ENCODE results near the gene CHD5.

Gene CHD5

DNA sequence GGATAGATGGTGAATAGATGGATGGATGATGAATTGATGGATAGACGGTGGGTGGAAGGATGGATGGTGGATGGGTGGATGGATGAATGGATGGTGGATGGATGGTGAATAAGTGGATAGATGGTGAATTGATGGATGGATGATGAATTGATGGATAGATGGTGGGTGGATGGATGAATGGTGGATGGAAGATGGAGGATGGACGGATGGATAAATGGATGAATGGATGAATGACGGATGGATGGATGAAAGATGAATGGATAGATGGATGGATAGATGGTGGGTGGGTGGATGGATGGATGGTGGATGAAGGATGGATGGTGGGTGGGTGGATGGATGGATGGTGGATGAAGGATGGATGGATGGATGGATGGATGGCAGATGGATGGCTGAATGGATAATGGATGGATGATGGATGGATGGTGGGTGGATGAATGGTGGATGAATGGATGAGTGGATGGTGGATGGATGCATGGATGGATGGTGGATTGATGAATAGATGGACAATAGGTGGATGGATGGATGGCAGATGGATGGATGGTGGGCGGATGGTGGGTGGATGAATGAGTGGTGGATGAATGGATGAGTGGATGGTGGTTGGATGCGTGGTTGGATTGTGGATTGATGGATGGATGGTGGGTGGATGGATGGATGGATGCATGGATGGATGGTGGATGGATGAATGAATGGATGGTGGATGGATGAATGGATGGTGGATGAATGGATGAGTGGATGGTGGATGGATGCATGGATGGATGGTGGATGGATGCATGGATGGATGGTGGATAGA lies 5.3 kb downstream of the CHD5 start:
- Mint-ChIP-seq H3K27ac (no peak overlapping the region), H3K36me3 (ENCODE audit: low read depth) (no peaks in the 10 kb centered on the region), H3K4me3 (no peak overlapping the region), H3K27me3 (peaks cover 35% of the 10 kb centered on the region), H3K9me3 (no peaks in the 10 kb centered on the region), H3K4me1 (ENCODE audit: low read depth) (peaks cover 6% of the 10 kb centered on the region)
- intact Hi-C loops (cut with micrococcal nuclease): no loop called here

- H3K9me3 Mint-ChIP-seq: no peaks in the 10 kb centered on the region
- peaks cover 6% of the 10 kb centered on the region for H3K4me1 Mint-ChIP-seq (ENCODE audit: low read depth)
- H3K36me3 Mint-ChIP-seq (ENCODE audit: low read depth): no peaks in the 10 kb centered on the region
- H3K27ac Mint-ChIP-seq: no peak overlapping the region
- intact Hi-C loops (cut with micrococcal nuclease): no loop called here
- H3K27me3 Mint-ChIP-seq: peaks cover 25% of the 10 kb centered on the region
- no peak overlapping the region for H3K4me3 Mint-ChIP-seq
These were observed 7.6 kb downstream of the CHD5 start for GRCh38 chr1:6172549-6172948.

DNA sequence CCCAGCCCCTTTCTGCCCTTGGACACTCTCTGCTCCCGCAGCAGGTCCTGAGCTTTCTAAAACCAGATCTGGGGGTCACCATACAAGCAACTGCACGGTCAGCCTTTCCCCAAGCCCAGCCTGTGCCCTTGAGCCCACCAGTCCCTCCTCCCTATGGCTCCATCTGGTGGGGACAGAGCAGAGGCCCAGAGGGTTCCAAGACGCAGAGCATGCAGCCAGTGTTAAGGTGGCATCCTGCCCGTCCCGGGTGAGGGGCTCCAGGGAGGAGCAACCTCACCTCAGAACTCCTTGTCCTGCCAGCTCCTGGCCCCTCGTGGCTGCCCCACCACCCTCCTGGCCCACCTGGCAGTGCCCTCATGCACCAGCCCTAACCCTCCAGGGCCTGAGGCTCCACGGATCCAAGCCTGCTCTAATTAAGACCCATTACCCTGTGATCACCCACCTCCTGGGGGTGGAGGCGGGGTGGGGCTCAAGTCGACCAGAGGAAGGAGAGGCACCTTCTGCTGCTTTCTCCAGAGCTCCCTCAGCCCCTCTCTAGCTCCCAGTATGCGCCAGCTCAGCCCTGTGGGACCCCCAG lies 8.5 kb downstream of the CHD5 start:
- Mint-ChIP-seq H3K4me3 (no peak overlapping the region), H3K4me1 (ENCODE audit: low read depth) (peaks cover 6% of the 10 kb centered on the region), H3K9me3 (no peaks in the 10 kb centered on the region), H3K27me3 (peaks cover 19% of the 10 kb centered on the region), H3K27ac (no peak overlapping the region), H3K36me3 (ENCODE audit: low read depth) (no peaks in the 10 kb centered on the region)
- intact Hi-C loops (cut with micrococcal nuclease): no loop called here

DNA sequence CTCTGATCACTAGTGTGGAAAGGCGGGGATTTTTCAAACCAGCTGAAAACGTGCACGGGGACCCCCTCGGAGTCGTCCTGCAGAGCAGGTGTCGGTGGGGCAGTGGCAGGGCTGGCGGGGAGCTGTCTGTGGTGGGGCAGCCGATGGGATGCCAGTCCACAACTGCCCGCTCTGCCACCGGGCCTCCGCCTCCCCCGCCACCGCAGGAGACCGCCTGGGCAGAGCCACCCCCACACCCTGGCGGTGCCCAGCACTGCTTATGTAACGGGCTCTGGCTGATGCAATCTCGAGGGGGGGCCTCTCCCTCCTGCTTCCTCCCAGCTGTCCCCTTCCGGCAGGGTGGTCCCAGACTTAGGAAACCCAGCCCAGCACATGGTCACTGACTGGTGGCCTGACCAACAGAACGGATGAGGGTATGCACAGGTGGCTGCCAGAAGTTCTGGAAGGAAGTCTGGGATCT lies 9.3 kb downstream of the CHD5 start:
- H3K4me3 Mint-ChIP-seq: no peak overlapping the region

DNA sequence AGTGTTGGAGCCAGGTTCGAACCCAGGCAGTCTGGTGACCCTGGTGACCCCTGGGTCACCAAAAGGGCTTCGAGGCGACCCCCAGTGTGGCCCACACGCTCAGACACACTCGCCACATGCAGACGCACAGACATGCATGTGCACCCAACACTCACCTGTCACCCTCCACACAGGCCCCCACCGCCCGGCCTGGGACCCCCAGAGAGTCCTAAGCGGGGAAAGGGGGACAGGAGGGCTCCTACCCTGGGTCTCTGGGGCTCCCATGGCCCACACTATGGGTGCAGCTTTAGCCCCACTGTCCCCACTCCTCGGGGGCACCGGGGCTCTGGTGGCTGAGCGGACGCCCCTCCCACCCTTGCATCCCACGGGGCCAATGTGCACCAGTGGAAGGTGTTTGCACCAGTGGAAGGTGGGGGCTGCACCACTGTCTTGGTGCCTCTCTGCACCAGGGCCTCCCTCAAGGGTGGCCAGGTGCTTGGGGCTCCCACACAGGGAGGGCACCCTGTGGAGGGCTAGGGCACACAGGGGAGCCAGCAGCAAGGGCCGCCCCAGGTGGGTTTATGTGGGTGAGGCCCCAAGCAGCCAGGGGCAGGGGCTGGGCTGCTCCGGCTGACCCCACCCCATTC lies 9.9 kb downstream of the CHD5 start:
- Mint-ChIP-seq H3K4me1 (ENCODE audit: low read depth) (peaks cover 6% of the 10 kb centered on the region), H3K36me3 (ENCODE audit: low read depth) (no peaks in the 10 kb centered on the region), H3K9me3 (no peaks in the 10 kb centered on the region), H3K4me3 (no peak overlapping the region), H3K27me3 (peaks cover 17% of the 10 kb centered on the region), H3K27ac (no peak overlapping the region)
- intact Hi-C loops (cut with micrococcal nuclease): no loop called here

More for the DNA sequence above, 9.3 kb downstream of the CHD5 start:
- no peaks in the 10 kb centered on the region for H3K36me3 Mint-ChIP-seq (ENCODE audit: low read depth)
- H3K27ac Mint-ChIP-seq: no peak overlapping the region
- H3K9me3 Mint-ChIP-seq: no peaks in the 10 kb centered on the region
- H3K27me3 Mint-ChIP-seq: peaks cover 17% of the 10 kb centered on the region
- peaks cover 6% of the 10 kb centered on the region for H3K4me1 Mint-ChIP-seq (ENCODE audit: low read depth)
- intact Hi-C loops (cut with micrococcal nuclease): no loop called here

DNA sequence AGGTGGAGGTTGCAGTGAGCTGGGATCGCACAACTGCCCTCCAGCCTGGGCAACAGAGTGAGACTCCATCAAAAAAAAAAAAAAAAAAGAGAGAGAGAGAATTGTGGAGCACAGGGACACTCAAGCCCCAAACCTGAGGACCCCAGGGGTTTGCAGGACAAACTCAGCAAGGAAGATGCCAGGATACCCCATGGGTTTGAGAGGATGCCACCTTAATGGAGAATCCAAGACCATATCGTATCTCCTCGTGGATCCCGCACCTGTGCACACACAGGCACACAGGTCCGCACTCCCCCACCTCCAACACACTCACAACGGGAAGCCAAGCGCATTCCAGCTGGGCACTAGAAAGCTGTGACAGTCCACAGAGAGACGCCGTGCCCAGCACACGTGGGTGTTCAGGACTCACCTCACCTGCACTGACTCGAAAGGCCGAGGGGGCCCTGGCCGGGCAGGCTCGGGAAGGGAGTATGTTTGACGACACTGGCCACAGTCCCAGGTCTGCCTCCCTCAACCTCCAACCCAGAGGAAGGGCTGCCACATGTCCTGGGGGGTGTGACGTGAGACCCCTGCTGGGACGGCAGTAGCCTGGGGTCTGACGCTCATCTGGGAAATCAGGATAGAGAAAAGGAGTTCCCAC lies 11.1 kb downstream of the CHD5 start:
- Mint-ChIP-seq H3K27ac (no peak overlapping the region), H3K9me3 (no peaks in the 10 kb centered on the region), H3K4me3 (no peak overlapping the region), H3K27me3 (peaks cover 17% of the 10 kb centered on the region), H3K36me3 (ENCODE audit: low read depth) (no peaks in the 10 kb centered on the region), H3K4me1 (ENCODE audit: low read depth) (peaks cover 6% of the 10 kb centered on the region)
- intact Hi-C loops (cut with micrococcal nuclease): no loop called here

DNA sequence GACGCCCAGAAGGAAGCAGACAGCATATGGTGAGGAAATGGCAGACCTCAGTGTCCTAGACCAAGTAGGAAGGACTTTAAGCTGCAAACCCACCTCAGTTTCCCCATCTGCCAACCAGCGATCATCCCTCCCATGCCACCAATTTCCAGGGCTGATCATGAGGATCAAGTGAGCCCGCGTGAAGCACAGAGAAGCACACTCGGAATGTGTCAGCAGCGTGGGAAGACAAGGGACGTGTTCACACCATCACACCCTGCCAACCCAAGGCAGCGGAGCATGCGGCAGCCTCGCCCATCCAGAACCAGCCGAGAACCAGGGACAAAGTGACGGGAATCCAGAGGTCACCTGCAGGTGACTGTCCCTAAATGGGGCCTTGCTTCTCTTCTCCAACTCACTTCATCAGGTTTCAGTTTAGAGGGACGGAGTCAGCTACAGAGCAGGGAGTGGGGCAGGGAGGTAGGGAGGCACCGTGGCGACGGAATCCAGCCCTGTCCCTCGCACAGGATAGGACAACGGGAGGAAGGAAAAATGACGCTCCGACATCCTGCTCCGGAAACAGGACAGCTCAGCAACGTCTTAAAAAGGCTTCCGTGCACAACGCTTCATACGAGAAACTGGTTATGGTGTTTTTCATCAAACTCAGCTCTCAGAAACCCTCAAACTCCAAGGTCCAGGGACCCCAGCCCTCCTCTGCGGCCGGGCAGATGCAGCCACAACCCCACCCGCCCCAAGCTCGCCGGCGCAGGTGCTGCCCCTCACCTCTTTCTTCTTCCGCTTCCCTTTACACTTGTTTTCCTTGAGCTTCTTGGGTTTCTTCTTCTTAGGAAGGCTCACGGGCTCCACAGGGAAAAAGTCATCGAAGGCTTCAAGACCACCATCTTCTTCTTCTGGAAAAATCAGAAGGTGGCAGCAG lies 12.5 kb downstream of the CHD5 start:
- Mint-ChIP-seq H3K27me3 (peaks cover 20% of the 10 kb centered on the region), H3K9me3 (no peaks in the 10 kb centered on the region), H3K36me3 (ENCODE audit: low read depth) (no peaks in the 10 kb centered on the region), H3K4me1 (ENCODE audit: low read depth) (peaks cover 6% of the 10 kb centered on the region), H3K27ac (no peak overlapping the region), H3K4me3 (no peak overlapping the region)
- intact Hi-C loops (cut with micrococcal nuclease): no loop called here

DNA sequence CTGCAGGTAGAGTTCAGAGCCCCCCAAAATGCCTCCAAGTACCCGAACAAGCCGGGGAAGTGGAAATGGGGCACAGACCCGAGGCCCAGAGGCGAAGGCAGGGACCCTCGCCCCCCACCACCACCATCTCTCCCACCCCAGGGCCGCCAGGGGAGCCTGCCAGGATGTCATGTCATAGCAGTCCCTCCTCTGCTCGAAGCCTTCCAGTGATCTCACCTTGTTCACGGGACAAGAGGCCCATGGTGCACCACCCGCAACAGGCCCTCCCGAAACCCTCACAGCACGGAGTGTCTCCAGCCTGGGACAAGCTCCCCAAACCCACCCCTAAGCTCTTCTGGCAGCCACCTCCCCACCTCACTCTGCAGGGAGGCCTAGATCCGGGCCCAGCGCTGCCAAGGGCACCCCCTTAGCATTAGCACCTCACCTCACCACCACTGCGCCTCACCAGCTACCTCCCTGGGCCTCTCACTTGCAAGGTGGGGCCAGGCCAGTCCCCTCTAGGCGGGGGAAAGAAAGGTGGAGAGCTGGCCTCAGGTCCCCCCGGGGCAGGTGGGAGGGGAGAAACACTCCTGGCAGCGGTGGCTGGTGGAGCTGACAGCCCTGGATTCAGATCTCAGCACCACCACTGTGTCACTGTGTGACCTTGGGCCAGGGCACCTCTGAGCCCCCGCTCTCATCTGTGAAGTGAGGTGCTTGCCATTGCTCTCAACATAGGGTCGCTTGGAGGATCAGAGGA lies 13.3 kb downstream of the CHD5 start:
- Mint-ChIP-seq H3K36me3 (ENCODE audit: low read depth) (no peaks in the 10 kb centered on the region), H3K27ac (no peak overlapping the region), H3K9me3 (no peaks in the 10 kb centered on the region), H3K27me3 (peaks cover 28% of the 10 kb centered on the region), H3K4me1 (ENCODE audit: low read depth) (peaks cover 6% of the 10 kb centered on the region), H3K4me3 (no peak overlapping the region)
- intact Hi-C loops (cut with micrococcal nuclease): no loop called here

DNA sequence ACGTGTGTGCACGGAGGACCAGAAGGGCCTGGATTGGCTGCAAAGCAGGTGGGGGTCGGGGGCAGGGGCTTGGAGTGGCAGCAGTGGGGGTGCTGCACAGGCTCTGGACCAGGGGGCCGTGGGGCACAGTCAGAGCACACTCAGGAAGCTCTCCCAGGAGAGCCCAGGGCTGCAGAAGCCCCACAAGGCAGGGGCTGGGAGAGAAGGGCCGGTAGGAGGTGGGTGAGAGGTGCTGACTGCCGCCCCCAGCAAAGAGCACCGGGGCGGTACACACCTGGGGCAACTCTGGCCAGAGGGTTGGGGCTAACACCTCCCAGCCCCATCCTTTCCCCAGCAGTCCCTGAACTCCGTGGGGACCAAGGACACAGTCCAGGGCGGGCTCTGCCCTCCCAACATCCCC lies 13.9 kb downstream of the CHD5 start:
- Mint-ChIP-seq H3K27me3 (peaks cover 28% of the 10 kb centered on the region), H3K36me3 (ENCODE audit: low read depth) (no peaks in the 10 kb centered on the region), H3K4me3 (no peak overlapping the region), H3K4me1 (ENCODE audit: low read depth) (peaks cover 2% of the 10 kb centered on the region), H3K27ac (no peak overlapping the region), H3K9me3 (no peaks in the 10 kb centered on the region)
- intact Hi-C loops (cut with micrococcal nuclease): no loop called here

DNA sequence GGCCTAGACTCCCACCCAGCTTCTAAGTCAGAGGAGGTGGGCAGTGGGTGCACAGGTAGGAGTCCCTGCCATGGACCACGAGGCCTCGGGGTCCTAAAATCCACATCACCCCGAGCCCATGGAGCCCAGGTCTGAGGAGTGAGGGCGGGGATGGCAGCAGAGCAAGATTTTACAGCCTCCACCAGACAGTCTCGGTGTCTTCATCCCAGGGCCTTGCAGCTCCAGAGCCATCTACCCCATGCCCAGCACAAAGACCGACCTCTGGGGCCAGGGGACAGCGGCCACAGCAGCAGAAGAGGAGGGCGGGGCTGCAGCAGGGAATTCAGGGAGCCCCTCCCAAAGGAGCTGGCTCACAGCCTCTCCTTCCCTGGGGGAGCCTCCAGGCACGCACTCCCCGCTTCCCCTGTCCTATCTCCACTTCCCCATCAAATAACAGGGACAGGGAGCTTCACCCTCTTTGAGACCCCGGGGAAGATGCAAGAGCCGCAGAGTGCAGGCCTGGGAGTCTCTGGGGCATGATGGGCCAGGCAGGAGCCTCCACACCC lies 14.6 kb downstream of the CHD5 start:
- no peaks in the 10 kb centered on the region for H3K36me3 Mint-ChIP-seq (ENCODE audit: low read depth)
- intact Hi-C loops (cut with micrococcal nuclease): no loop called here
- H3K4me3 Mint-ChIP-seq: no peak overlapping the region
- no peaks in the 10 kb centered on the region for H3K4me1 Mint-ChIP-seq (ENCODE audit: low read depth)
- H3K27ac Mint-ChIP-seq: no peak overlapping the region
- no peaks in the 10 kb centered on the region for H3K9me3 Mint-ChIP-seq
- peaks cover 33% of the 10 kb centered on the region for H3K27me3 Mint-ChIP-seq

DNA sequence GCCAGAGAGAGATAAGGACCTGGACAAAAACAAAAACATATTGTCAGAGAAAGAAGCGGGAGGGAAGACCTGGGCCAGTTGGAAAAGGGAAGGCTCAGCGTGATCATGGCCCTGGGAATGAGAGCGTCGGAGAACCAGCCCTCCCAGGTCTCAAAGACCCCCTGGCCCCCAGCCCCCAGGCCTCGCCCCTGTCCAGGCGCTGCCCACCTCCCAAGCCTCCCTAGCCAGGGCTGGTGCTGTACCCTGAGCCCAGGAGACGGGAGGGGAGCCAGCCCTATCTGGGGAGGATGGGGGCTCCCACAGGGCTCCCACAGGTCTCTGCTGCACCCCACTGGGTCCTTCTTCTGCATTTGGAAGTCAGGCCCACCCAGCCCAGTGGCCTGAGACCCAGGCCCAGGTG lies 15.1 kb downstream of the CHD5 start:
- intact Hi-C loops (cut with micrococcal nuclease): no loop called here
- no peaks in the 10 kb centered on the region for H3K9me3 Mint-ChIP-seq
- no peak overlapping the region for H3K4me3 Mint-ChIP-seq
- peaks cover 33% of the 10 kb centered on the region for H3K27me3 Mint-ChIP-seq
- H3K4me1 Mint-ChIP-seq (ENCODE audit: low read depth): no peaks in the 10 kb centered on the region
- no peaks in the 10 kb centered on the region for H3K36me3 Mint-ChIP-seq (ENCODE audit: low read depth)
- H3K27ac Mint-ChIP-seq: no peak overlapping the region

DNA sequence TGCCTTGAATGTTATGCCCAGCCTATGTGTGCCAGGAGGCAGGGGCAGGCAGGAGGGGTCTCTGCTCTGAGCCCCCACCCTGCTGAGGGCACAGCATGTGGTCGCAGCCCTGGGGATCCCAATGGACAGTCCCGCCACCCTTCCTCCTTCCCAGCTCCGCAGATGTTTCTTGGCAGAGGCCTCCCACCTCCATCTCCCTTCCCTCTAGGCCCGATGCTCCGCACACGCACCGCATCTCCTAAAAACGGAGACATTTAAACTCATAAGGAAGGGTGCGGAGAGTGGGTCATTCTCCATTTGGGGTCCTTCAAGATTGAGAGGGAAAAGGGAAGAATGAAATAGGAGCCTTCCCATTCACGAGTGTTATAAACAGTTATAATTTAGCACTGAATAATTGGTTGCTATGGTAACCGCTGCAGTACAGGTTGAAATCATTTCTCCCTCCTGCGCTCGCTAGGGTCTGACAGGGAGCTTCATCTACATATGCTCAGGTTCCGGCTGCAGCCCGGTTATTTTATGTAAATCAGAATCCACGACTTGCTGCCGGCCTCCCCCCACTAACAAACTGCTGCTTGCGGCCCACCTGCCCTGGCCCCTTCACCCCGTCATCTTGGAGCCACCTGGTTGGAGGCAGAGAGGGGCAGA lies 16.0 kb downstream of the CHD5 start:
- no peak overlapping the region for H3K4me3 Mint-ChIP-seq
- no peaks in the 10 kb centered on the region for H3K9me3 Mint-ChIP-seq
- H3K27me3 Mint-ChIP-seq: peaks cover 36% of the 10 kb centered on the region
- H3K27ac Mint-ChIP-seq: no peak overlapping the region
- no peaks in the 10 kb centered on the region for H3K4me1 Mint-ChIP-seq (ENCODE audit: low read depth)
- no peaks in the 10 kb centered on the region for H3K36me3 Mint-ChIP-seq (ENCODE audit: low read depth)
- intact Hi-C loops (cut with micrococcal nuclease): no loop called here
